ENCODE results near the gene MLLT3.

DNA sequence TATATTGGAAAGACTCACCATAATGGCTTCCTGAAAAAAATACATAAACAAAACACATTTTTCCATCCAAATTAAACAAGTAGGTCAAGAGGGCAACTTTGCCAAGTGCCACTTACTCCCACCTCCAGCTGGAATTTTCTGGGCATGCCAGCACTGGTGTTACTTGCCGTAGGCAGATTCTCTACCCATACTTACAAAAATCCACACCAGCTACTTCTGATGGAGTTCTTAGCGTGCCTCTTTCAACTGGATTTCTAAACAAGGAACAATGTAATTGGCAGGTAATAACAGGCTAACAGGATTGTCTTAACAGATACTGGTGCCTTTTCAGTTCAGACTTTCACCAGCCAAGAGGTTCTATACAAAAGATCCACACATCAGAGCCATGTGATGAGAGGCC lies 301.4 kb downstream of the MLLT3 start:
- TF ChIP-seq, protein P1, sequence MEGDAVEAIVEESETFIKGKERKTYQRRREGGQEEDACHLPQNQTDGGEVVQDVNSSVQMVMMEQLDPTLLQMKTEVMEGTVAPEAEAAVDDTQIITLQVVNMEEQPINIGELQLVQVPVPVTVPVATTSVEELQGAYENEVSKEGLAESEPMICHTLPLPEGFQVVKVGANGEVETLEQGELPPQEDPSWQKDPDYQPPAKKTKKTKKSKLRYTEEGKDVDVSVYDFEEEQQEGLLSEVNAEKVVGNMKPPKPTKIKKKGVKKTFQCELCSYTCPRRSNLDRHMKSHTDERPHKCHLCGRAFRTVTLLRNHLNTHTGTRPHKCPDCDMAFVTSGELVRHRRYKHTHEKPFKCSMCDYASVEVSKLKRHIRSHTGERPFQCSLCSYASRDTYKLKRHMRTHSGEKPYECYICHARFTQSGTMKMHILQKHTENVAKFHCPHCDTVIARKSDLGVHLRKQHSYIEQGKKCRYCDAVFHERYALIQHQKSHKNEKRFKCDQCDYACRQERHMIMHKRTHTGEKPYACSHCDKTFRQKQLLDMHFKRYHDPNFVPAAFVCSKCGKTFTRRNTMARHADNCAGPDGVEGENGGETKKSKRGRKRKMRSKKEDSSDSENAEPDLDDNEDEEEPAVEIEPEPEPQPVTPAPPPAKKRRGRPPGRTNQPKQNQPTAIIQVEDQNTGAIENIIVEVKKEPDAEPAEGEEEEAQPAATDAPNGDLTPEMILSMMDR (IDR thresholded peaks at IDR 0.05; ENCODE audit: insufficient read depth, low read length, poor library complexity, severe bottlenecking) = no peak
- no peak for TF ChIP-seq EZH2phosphoT487 (conservative IDR thresholded peaks at IDR 0.05; ENCODE audit: low read length)

All from SU-DHL-6 (cell line).